GM12878 (cell line): ENCODE data around the gene TFCP2. TPM values are rescaled to one million over a fixed set of nuclear protein-coding genes. Genes with fewer than 3 reads are reported as not detected.
"Not testable (repeated sequence)": the region's sequence is repeated elsewhere in the genome, so short reads cannot be mapped to it uniquely, and the experiment has no call there.

ENCODE experiments used
- ATAC-seq: fragments of 200-7000 bp; cut with Tn5 transposase; 3 replicates; pipeline ENCODE4 v1.9.1; 2020; ENCODE audit warnings: mild to moderate bottlenecking, moderate library complexity
- BruUV-seq: library from RNA; stranded (reverse); fragments of 400-500 nt; replicated peaks from 2 replicates; lab custom pipeline; 2021; lab: Mats Ljungman, UMichigan
- CTCF ChIA-PET: fragments of 300-600 bp; sonication (Branson Sonifier 250); formaldehyde crosslinking; extraction: SDS; loops from one replicate; lab custom pipeline; 2021; ENCODE audit warnings: inconsistent platforms; lab: Yijun Ruan, JAX
- POLR2A ChIA-PET: fragments of 350-600 bp; formaldehyde crosslinking; extraction: SDS; loops from one replicate; lab custom pipeline; 2021; ENCODE audit warnings: inconsistent platforms; lab: Charles Lee
- RAD21 ChIA-PET: fragments of 300-600 bp; sonication (Branson Sonifier 250); formaldehyde crosslinking; loops from one replicate; lab custom pipeline; 2023; ENCODE audit warnings: antibody characterized with exemption; ENCODE audit not compliant: unreplicated experiment; lab: Charles Lee
- SMC1A ChIA-PET: fragments of 300-600 bp; sonication (Branson Sonifier 250); formaldehyde crosslinking; loops from one replicate; lab custom pipeline; 2023; ENCODE audit not compliant: unreplicated experiment, uncharacterized antibody; lab: Charles Lee
- DNase-seq: peaks from one replicate; pipeline ENCODE4 v3.0.0-alpha.2; 2011; ENCODE audit warnings: low read depth, low spot score
- FAIRE-seq: peaks from 3 replicates; lab custom pipeline; 2011; peaks lifted over from hg19 to GRCh38; lab: Jason Lieb, UNC
- H2AFZ ChIP-seq: 2 replicates; pipeline ENCODE4 v1.6.0; 2011; ENCODE audit warnings: low read depth, low read length, control low read depth; ENCODE audit not compliant: control insufficient read depth
- H3K27ac ChIP-seq: 2 replicates; pipeline ENCODE4 v1.5.1; 2011; ENCODE audit warnings: control low read depth; ENCODE audit not compliant: control insufficient read depth, insufficient read depth
- H3K27me3 ChIP-seq, 2 experiments: replicated peaks in 1 of 2; 2 replicates each; pipeline versions ENCODE4 v1.6.0 to v1.6.1; 2011; ENCODE audit warnings: low read length in 1 of 2; ENCODE audit not compliant: control insufficient read depth in 2 of 2, insufficient read depth in 2 of 2
- H3K36me3 ChIP-seq, 2 experiments: 2 replicates each; pipeline ENCODE4 v1.5.1; 2011; ENCODE audit warnings: low read length in 1 of 2; ENCODE audit not compliant: control insufficient read depth in 2 of 2, insufficient read depth in 2 of 2
- H3K4me1 ChIP-seq: 2 replicates; pipeline ENCODE4 v1.6.1; 2011; ENCODE audit warnings: mild to moderate bottlenecking, low read length, moderate library complexity, mixed read lengths; ENCODE audit not compliant: control insufficient read depth, insufficient read depth
- H3K4me2 ChIP-seq: 2 replicates; pipeline ENCODE4 v1.6.0; 2011; ENCODE audit warnings: control low read depth; ENCODE audit not compliant: control insufficient read depth, insufficient read depth
- H3K4me3 ChIP-seq: fragments of 200-600 bp; sonication (generic); 2 replicates; pipeline ENCODE4 v1.5.1; 2016
- H3K79me2 ChIP-seq: 2 replicates; pipeline ENCODE4 v1.6.0; 2011; ENCODE audit warnings: low read length; ENCODE audit not compliant: control insufficient read depth, insufficient read depth
- H3K9ac ChIP-seq: 2 replicates; pipeline ENCODE4 v1.8.0; 2011; ENCODE audit warnings: low read length, control low read depth, mixed read lengths; ENCODE audit not compliant: control insufficient read depth, insufficient read depth
- H3K9me3 ChIP-seq: replicated peaks from 3 replicates; pipeline ENCODE4 v1.5.1; 2011; ENCODE audit warnings: mild to moderate bottlenecking, low read length; ENCODE audit not compliant: control insufficient read depth, insufficient read depth
- H4K20me1 ChIP-seq: 2 replicates; pipeline ENCODE4 v1.6.0; 2011; ENCODE audit not compliant: control insufficient read depth, insufficient read depth
- CREB1 ChIP-seq: IDR thresholded peaks from 2 replicates; pipeline ENCODE4 v1.6.1; 2012; ENCODE audit warnings: low read depth, mild to moderate bottlenecking, inconsistent platforms
- MEF2B ChIP-seq: fragments of 450-650 bp; IDR thresholded peaks from 2 replicates; pipeline ENCODE4 v1.6.1; 2018; ENCODE audit warnings: mild to moderate bottlenecking, moderate library complexity; ENCODE audit not compliant: partially characterized antibody, poor library complexity, severe bottlenecking
- WGBS: methylation state at CpG from one replicate; pipeline ENCODE4 v1.1.6; 2016; ENCODE audit warnings: low lambda C conversion rate; ENCODE audit not compliant: insufficient replicate concordance, insufficient coverage; ENCODE audit errors: missing lambda C conversion rate; 5-methylcytosine and 5-hydroxymethylcytosine counted together
- in situ Hi-C: fragments of 300-500 bp; cut with MboI; formaldehyde crosslinking; loops from 9 replicates; pipeline ENCODE4 v1.14.3; 2018; ENCODE audit warnings: mixed read lengths
- intact Hi-C: fragments of 100-400 bp; cut with micrococcal nuclease; formaldehyde crosslinking; loops from one replicate; pipeline ENCODE4 v1.14.2; 2022; ENCODE audit not compliant: unreplicated experiment
- polyA plus RNA-seq, 11 experiments: library from polyadenylated mRNA; depleted of rRNA in 4 of 11; unstranded in 6 of 11; stranded (reverse) in 5 of 11; fragments of >200 nt; fragmentation: Nextera tagmentation in 4 of 11; fragmentation: Illumina TruSeq in 1 of 11; extraction: Ambion mirVana in 4 of 11; extraction: Trizol in 1 of 11; gene quantifications; 1 replicate in 1 of 11; 2 replicates in 10 of 11; pipeline versions ENCODE4 v1.2.1 to v1.2.3, GENCODE V29; 2011 to 2016; ENCODE audit warnings: inconsistent platforms in 2 of 11, missing spikeins in 2 of 11, low read depth in 1 of 11
- total RNA-seq, 4 experiments: library from RNA; depleted of rRNA in 3 of 4; stranded (reverse); fragments of >200 nt in 3 of 4; fragmentation: Illumina TruSeq in 1 of 4; extraction: Trizol in 1 of 4; gene quantifications; 2 replicates each; pipeline versions ENCODE4 v1.2.1 to v1.2.3, GENCODE V29; 2013 to 2021

TFCP2 gene
- total and polyA plus RNA-seq, 10 of the 15 experiments (the other 5 are each of a cell fraction or from before 2014, with no cell fraction given), result 5.8 to 29.7 (median 14.2) TPM

DNA sequence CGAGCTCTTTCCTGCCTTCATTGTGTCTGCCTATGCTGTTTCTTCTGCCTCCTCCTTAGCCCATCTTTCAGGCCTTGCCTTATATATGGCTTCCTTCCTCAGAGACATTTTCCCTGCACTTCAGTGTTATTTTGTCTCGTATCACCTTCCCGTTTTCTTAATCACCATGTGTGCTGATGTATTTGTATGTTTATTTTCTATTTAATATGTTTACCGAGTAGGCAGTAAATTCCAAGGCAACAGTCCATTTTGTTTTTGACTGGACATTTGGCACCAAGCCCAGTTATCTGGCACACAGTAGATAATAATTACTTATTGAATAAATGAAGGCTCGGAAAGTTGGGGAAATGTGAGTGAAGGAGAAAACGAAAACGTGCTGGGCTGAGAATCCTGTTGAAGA is 49.5 kb upstream of the TFCP2 start:
- CTCF ChIA-PET, result no interaction called here
- no peak overlapping the region for H3K4me3 ChIP-seq
- in situ Hi-C loops (no loop called here), intact Hi-C loops (no loop called here)
- H3K4me2 ChIP-seq, result no peak overlapping the region
- no peak for ATAC-seq
- BruUV-seq, result no TSS peak
- H3K9me3 ChIP-seq, result no peaks in the 10 kb centered on the region
- SMC1A ChIA-PET, result interaction anchor here (1.6 kb wide), 1 partner anchor 16 kb away, joined by 3 read pairs; the partner anchor contains the start of gene DAZAP2
- H3K36me3 ChIP-seq, result no peaks in the 10 kb centered on the region
- H4K20me1 ChIP-seq, result no peaks in the 10 kb centered on the region
- H3K27me3 ChIP-seq, result no peaks in the 10 kb centered on the region
- DNase-seq, result no peak
- FAIRE-seq, result no peak
- RAD21 ChIA-PET, result no interaction called here
- 89% methylated on average over 7 of the region's 7 CpGs for WGBS
- no peak overlapping the region for H2AFZ ChIP-seq
- POLR2A ChIA-PET, result interaction anchor here (0.7 to 1.2 kb wide), 2 partner anchors 16 to 1010 kb away, joined by 5 read pairs; partner anchors contain the start of gene DAZAP2
- TF ChIP-seq MEF2B, result no peak
- no peak for TF ChIP-seq CREB1
- no peak overlapping the region for H3K27ac ChIP-seq
- H3K79me2 ChIP-seq, result no peaks in the 10 kb centered on the region
- H3K4me1 ChIP-seq, result peaks cover 4% of the 10 kb centered on the region; the same call in 1 of the 2 replicates
- H3K9ac ChIP-seq, result no peak overlapping the region

DNA sequence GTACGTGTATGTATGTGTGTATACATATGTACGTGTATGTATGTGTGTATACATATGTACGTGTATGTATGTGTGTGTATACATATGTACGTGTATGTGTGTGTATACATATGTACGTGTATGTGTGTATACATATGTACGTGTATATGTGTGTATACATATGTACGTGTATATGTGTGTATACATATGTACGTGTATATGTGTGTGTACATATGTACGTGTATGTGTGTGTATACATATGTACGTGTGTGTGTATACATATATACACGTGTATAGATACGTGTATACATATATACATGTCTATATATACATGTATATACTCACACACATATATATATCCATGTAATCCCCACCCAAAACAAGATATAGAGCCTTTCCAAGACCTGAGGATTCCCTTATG is 46.9 kb upstream of the TFCP2 start:
- intact Hi-C loops, H2AFZ ChIP-seq, ATAC-seq, H3K9me3 ChIP-seq, H3K9ac ChIP-seq, BruUV-seq, H3K79me2 ChIP-seq, in situ Hi-C loops, H4K20me1 ChIP-seq, H3K4me2 ChIP-seq, H3K27ac ChIP-seq, H3K36me3 ChIP-seq, H3K27me3 ChIP-seq, RAD21 ChIA-PET, DNase-seq, H3K4me3 ChIP-seq, H3K4me1 ChIP-seq: not testable (repeated sequence)
- ChIA-PET SMC1A (interaction anchor here (1.1 kb wide), 1 partner anchor 18 kb away, joined by 3 read pairs; no protein-coding TSS in a partner anchor), POLR2A (interaction anchor here (0.7 kb wide), 1 partner anchor 11 kb away, joined by 3 read pairs; no protein-coding TSS in a partner anchor), CTCF (interaction anchor here (1.2 to 1.5 kb wide), 2 partner anchors 11 to 19 kb away, joined by 3 to 4 read pairs; partner anchors contain the start of gene DAZAP2)
- FAIRE-seq, result peak; percentile 78
- 94% methylated on average over 12 of the region's 12 CpGs for WGBS
